KOPT-K1 (cell line): Measurements from ENCODE around the gene ALS2CL.

Experiments used
- H3K27ac ChIP-seq: fragments of 200-600 bp; sonication (generic); 2 replicates; pipeline ENCODE4 v1.5.1; 2016; ENCODE audit warnings: antibody characterized with exemption, mild to moderate bottlenecking, low read depth, low read length; ENCODE audit not compliant: poor library complexity, severe bottlenecking
- H3K36me3 ChIP-seq: fragments of 200-600 bp; sonication (generic); 2 replicates; pipeline ENCODE4 v1.5.1; 2017; ENCODE audit warnings: antibody characterized with exemption, mild to moderate bottlenecking, low read length, moderate library complexity; ENCODE audit not compliant: insufficient read depth
- H3K9me3 ChIP-seq: fragments of 200-600 bp; sonication (generic); 2 replicates; pipeline ENCODE4 v1.5.1; 2017; ENCODE audit warnings: antibody characterized with exemption, low read length, mild to moderate bottlenecking; ENCODE audit not compliant: insufficient read depth, poor library complexity, severe bottlenecking

ALS2CL gene

GRCh38 chr3:46660543-46661523, 32.6 kb downstream of the ALS2CL start:
- Histone ChIP-seq H3K36me3 (no peaks in the 10 kb centered on the region), H3K27ac (no peak overlapping the region), H3K9me3 (no peaks in the 10 kb centered on the region)

DNA sequence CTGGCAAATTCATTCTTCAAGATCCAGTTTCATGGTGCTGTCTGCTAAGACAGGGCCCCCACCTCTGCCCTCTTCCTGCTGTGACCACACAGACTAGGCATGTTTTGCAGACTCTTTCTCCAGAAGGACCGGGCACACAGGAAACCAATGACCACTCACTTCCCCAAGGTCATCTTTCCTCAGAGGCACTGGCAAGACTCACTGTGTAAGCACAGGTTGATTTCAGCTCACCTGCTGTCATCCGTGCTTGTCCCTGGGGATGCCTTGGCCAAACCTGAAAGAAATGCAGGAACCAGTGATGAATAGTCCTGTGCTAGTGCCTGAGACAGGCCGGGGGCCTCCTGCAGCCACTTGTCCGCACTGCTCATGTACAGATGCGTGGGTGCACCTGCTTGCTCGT, 33.5 kb downstream of the ALS2CL start:
- no peaks in the 10 kb centered on the region for H3K36me3 ChIP-seq
- no peak overlapping the region for H3K27ac ChIP-seq
- H3K9me3 ChIP-seq, result no peaks in the 10 kb centered on the region

- Histone ChIP-seq H3K27ac (no peak overlapping the region), H3K9me3 (no peaks in the 10 kb centered on the region), H3K36me3 (no peaks in the 10 kb centered on the region)
These were observed 34.2 kb downstream of the ALS2CL start for GRCh38 chr3:46659285-46659684.

GRCh38 chr3:46656778-46657556, 36.5 kb downstream of the ALS2CL start:
- Histone ChIP-seq H3K27ac (no peak overlapping the region), H3K36me3 (no peaks in the 10 kb centered on the region), H3K9me3 (peaks cover 9% of the 10 kb centered on the region)

- Histone ChIP-seq H3K27ac (no peak overlapping the region), H3K9me3 (peaks cover 17% of the 10 kb centered on the region), H3K36me3 (no peaks in the 10 kb centered on the region)
These were observed 38.2 kb downstream of the ALS2CL start for GRCh38 chr3:46655271-46655670.

GRCh38 chr3:46651084-46651483, 42.4 kb downstream of the ALS2CL start:
- Histone ChIP-seq H3K27ac (no peak overlapping the region), H3K9me3 (peaks cover 17% of the 10 kb centered on the region)

DNA sequence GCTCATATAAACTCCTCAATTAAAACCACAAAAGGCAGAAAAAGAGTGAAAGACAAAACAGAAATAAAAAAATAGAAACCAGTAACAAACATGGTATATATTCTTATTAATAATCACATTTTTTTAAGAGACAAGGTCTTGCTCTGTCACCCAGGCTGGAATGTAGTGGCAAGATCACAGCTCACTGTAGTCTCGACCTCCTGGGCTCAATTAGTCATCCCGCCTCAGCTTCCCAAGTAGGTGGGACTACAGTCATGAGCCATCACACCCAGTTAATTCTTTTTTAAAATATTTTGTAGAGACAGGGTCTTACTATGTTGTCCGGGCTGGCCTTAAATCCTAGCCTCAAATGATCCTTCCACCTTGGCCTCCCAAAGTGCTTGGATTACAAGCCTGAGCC, 44.0 kb downstream of the ALS2CL start:
- H3K36me3 ChIP-seq, result no peaks in the 10 kb centered on the region

More at GRCh38 chr3:46651084-46651483, 42.4 kb downstream of the ALS2CL start:
- no peaks in the 10 kb centered on the region for H3K36me3 ChIP-seq

GRCh38 chr3:46648096-46648495, 45.4 kb downstream of the ALS2CL start:
- no peaks in the 10 kb centered on the region for H3K36me3 ChIP-seq
- H3K9me3 ChIP-seq, result peaks cover 17% of the 10 kb centered on the region

More for the DNA sequence above, 44.0 kb downstream of the ALS2CL start:
- Histone ChIP-seq H3K9me3 (peaks cover 17% of the 10 kb centered on the region), H3K27ac (no peak overlapping the region)

GRCh38 chr3:46646700-46647099, 46.8 kb downstream of the ALS2CL start:
- Histone ChIP-seq H3K9me3 (peaks cover 5% of the 10 kb centered on the region), H3K36me3 (no peaks in the 10 kb centered on the region)

More at GRCh38 chr3:46648096-46648495, 45.4 kb downstream of the ALS2CL start:
- H3K27ac ChIP-seq, result no peak overlapping the region

GRCh38 chr3:46643701-46644100, 49.8 kb downstream of the ALS2CL start:
- Histone ChIP-seq H3K36me3 (no peaks in the 10 kb centered on the region), H3K27ac (no peak overlapping the region), H3K9me3 (peaks cover 5% of the 10 kb centered on the region)

More at GRCh38 chr3:46646700-46647099, 46.8 kb downstream of the ALS2CL start:
- no peak overlapping the region for H3K27ac ChIP-seq

DNA sequence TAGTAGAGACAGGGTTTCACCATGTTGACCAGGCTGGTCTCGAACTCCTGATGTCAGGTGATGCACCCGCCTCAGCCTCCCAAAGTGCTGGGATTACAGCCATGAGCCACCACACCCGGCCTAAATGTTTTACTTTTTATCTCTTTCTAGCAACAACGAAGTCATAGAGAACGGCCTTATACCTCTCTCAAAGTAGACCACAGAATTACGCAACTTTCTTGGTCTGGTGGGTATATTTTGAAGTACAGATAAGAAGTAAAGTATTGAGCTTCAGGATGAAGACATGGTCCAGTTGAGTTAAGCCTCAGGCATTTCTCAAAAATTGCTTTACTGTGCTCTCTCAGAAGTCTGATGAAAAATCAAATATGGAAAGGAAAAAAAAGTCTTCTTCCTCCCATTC, 50.5 kb downstream of the ALS2CL start:
- Histone ChIP-seq H3K27ac (no peak overlapping the region), H3K36me3 (no peaks in the 10 kb centered on the region), H3K9me3 (peaks cover 5% of the 10 kb centered on the region)

DNA sequence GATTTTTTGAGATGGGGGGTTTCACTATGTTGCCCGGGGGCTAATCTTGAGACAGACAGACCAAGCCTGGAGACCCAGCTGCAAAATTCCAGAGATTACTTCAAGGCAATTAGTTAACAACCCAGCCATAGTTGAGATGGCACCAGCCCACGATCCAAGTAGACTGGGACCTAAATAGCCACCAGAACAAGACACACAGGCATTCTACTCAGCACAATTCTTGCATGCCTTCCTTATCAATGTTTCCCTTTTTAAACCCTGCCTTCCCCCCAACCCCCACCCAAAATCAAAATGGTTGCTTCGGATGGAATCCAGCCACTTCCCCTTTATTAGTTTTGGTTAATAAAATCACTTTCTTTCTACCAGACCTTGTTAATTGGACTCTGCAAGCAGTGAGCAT, 52.6 kb downstream of the ALS2CL start:
- peaks cover 5% of the 10 kb centered on the region for H3K9me3 ChIP-seq
- no peaks in the 10 kb centered on the region for H3K36me3 ChIP-seq
- no peak overlapping the region for H3K27ac ChIP-seq

- H3K36me3 ChIP-seq, result no peaks in the 10 kb centered on the region
- peaks cover 5% of the 10 kb centered on the region for H3K9me3 ChIP-seq
- no peak overlapping the region for H3K27ac ChIP-seq
These were observed 54.3 kb downstream of the ALS2CL start for GRCh38 chr3:46639221-46639620.

DNA sequence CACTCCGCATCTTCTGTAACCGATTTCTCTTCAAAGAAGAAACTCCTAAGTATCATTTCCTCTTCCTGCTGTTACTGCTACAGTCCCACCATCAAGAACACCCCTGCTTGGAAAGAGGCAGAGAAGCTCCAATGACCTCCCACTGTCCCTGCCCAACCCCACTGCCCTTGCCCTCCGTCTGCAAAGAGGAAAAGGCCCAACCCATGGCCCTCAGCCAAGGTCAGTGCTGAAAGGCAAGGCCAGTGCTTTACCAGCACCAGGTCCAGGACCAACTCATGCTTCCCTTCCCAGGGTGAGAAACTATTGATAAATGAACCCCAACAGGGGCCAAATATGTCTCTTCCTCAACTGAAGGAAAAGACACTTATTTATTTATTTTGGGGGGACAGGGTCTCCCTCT, 58.6 kb downstream of the ALS2CL start:
- H3K9me3 ChIP-seq, result no peaks in the 10 kb centered on the region
- no peak overlapping the region for H3K27ac ChIP-seq

DNA sequence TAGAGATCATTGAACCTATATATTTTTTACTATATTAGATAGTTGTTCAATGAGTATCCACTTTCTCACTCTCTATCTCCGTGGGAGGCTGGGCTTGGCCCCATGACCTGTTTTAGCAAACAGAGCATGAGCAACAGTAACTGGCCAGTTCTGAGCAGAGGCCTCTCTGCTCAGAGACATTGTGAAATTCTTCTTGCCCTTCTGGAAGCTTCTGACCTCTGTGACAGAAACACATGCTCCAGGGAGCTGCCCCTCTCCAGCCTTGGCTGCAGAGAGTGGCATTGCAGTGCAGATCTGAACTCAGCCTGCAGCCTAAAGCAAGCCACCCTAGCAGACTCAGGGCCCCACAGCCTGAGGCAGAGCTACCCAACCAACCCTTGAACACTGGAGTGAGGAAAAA, 60.7 kb downstream of the ALS2CL start:
- Histone ChIP-seq H3K36me3 (no peaks in the 10 kb centered on the region), H3K27ac (no peak overlapping the region), H3K9me3 (no peaks in the 10 kb centered on the region)

More for the DNA sequence above, 58.6 kb downstream of the ALS2CL start:
- no peaks in the 10 kb centered on the region for H3K36me3 ChIP-seq
